Omental fat pad (tissue), 4 donors: Measurements from ENCODE around the gene FBXL4. TPM values are rescaled to one million over a fixed set of nuclear protein-coding genes. Genes with fewer than 3 reads are reported as not detected.
A peak's percentile ranks its signal among the peaks of the same experiment; 100 is the strongest.

ENCODE experiments used
- ATAC-seq: fragments of 150-250 bp; one replicate; pipeline ENCODE4 v1.9.1; 2016; ENCODE audit warnings: mild to moderate bottlenecking, moderate library complexity; ENCODE audit not compliant: low FRiP score
- DNase-seq: peaks from one replicate; pipeline ENCODE4 v3.0.0-alpha.2; 2019; ENCODE audit warnings: low spot score
- total RNA-seq, 4 donors: library from RNA; depleted of rRNA; stranded (reverse); fragments of >200 nt; gene quantifications; one replicate each; pipeline ENCODE4 v1.1.0, GENCODE V29; 2016
- TF ChIP-seq, protein P1 (sequence below), 3 donors: fragments of 450-650 bp; IDR thresholded peaks; one replicate each; pipeline ENCODE4 v1.5.1; 2016 to 2017; ENCODE audit warnings: antibody characterized with exemption in 3 of 3, mild to moderate bottlenecking in 3 of 3, moderate library complexity in 2 of 3

Gene FBXL4
- 10 to 100 TPM; 11.4 to 26.5 (median 20.9) TPM for total RNA-seq

DNA sequence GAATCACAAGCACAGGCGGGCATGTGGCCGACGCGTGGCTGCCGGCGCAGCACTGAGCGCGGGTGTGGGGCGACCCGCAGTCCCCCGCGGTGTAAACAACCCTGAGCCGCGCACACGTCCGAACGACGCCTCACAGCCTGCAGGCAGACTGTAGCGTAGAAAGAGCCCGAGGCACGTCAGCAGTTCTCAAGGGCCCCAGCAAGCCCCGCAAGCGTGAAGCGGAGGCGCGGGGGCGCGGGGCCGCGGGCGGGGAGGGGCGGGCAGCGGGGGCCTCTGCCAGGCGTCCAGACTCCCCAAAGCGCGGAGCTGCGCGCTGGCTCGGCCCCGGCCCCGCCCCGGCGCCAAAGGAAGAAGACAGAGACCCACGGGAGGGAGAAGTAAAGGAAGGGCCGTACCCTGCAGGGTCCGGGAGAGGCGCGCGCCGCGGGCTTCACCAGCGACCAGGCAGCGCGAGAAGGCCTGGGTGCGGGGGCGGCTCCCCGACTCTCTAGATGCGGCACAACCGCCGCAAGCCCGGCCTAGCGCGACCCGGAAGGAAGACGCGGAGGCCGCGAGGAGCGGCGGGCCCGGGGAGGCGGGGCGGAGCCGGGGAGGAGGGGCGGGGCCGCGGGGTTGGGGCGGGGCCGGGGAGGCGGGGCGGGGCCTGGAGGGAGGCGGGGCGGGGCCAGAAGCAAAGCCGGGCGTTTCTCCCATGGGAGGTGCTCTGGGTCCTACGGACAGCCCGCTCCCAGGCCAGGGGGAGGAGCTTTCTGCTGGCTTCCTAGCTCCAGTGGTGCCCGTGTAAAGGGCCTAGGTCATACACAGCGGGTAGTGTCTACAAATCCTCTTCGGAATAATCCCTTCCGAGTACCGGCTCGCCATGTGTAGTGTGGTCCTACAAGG lies at the start of gene FBXL4:
TSS of gene FBXL4 (minus strand) at position 536 of the 882 bp plus-strand sequence. CDS start 20,958 bp downstream, outside the sequence.
- TF ChIP-seq, protein P1, sequence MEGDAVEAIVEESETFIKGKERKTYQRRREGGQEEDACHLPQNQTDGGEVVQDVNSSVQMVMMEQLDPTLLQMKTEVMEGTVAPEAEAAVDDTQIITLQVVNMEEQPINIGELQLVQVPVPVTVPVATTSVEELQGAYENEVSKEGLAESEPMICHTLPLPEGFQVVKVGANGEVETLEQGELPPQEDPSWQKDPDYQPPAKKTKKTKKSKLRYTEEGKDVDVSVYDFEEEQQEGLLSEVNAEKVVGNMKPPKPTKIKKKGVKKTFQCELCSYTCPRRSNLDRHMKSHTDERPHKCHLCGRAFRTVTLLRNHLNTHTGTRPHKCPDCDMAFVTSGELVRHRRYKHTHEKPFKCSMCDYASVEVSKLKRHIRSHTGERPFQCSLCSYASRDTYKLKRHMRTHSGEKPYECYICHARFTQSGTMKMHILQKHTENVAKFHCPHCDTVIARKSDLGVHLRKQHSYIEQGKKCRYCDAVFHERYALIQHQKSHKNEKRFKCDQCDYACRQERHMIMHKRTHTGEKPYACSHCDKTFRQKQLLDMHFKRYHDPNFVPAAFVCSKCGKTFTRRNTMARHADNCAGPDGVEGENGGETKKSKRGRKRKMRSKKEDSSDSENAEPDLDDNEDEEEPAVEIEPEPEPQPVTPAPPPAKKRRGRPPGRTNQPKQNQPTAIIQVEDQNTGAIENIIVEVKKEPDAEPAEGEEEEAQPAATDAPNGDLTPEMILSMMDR (IDR thresholded peaks at IDR 0.05): no peak
- DNase-seq (peak; percentile 35), ATAC-seq (peak; percentile 93)

DNA sequence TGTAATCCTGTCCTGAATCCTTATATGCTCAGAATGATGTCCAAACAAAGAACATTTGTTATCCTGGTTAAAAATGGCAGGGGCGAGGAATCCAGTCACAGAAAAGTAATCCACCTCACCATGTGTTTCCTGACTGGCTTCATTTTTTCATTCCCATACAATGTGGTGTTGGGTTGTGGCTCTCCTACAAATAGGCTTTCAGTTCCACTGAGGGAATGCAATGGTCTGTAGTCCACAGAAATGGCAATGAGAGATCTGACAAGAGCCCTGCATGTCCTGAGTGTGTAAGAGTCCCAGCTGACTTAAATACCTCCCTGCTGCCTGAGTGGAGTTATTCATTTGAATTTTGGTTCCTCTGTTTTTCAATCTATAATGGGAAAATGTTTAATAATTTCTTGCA lies 47.4 kb upstream of the FBXL4 start:
- DNase-seq (no peak), ATAC-seq (no peak)
- TF ChIP-seq, protein P1 (IDR thresholded peaks at IDR 0.05): no peak

DNA sequence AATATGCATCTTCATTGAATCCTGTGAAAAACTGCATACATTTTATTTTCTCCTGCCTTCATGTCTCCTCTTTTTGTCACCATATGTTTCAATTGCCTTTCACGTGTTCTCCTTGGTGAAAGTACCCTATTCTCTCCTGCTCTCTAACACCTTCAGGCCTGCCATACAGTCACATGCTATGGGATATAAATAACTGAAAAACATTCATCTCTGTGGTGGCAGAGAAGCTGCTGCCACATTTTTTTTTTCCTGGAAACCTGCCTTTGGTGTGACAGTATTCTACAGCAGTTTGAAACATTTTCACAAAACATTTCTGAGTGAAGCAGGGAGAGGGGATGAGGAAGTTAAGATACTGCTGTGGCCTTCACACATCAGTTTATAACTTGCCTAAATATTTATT lies 44.8 kb upstream of the FBXL4 start:
- DNase-seq: no peak
- no peak for ATAC-seq
- TF ChIP-seq, protein P1 (IDR thresholded peaks at IDR 0.05): no peak

DNA sequence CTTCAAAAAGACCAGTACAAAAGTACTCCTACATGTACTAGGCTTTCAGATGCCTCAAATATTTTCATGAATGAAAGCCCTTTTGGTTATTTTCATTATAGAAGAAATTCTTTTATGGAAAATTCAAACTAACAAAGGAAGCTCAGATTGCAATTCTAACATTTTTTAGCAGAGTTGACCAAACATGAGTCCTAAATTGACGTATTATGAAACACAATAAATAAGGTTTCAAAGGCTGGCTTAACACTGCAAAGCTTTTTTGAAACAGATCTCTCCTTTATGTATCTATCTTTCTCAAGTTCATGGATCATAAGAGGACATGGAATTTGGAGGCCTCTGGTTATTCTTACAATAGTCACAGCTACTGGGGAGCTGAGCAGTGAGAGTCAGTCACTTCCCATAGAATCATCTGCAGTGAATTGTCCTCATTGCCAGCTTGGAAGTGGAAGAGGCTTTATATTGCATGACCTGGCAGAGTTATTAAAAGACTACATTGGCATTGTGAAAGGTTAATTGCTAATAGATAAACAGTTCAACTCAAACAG lies 38.4 kb upstream of the FBXL4 start:
- ATAC-seq (no peak), DNase-seq (no peak)
- TF ChIP-seq, protein P1 (IDR thresholded peaks at IDR 0.05): no peak

DNA sequence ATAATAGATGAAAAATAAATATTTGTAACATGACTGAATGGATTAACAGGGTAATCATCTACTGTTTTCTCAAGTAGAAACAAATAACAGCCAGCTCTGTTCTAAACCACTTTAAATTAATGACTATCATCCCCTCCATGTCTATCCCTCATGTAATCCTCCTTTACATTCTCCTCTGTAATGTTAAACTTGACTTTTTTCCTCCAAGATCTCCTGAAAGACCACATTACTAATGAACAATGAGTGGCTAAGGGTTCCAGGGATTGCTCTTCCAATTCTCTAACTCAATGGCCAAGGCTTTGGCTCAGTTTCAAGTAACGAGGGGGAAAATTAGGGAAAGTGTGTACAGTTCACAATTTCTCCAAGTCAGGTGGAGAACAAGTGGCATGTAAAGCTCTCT lies 37.6 kb upstream of the FBXL4 start:
- TF ChIP-seq, protein P1 (IDR thresholded peaks at IDR 0.05): no peak
- DNase-seq (no peak), ATAC-seq (no peak)

DNA sequence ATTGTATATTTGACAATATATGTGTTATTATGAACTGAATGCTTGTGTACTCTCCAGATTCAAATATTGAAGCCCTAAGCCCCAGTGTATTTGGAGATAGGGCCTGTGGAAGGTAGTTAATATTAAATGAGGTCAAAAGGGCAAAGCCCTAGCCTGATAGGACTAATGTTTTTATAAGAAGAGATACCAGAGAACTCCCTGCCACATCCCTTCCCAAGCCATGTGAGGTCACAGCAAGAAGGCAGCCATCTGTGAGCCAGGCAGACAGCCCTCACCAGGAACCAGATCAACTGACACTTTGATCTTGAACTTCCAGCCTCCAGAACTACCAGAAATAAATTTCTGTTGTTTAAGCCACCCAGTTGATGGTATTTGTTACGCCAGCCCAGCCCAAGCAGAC lies 36.4 kb upstream of the FBXL4 start:
- no peak for DNase-seq
- no peak for ATAC-seq
- TF ChIP-seq, protein P1 (IDR thresholded peaks at IDR 0.05): no peak

DNA sequence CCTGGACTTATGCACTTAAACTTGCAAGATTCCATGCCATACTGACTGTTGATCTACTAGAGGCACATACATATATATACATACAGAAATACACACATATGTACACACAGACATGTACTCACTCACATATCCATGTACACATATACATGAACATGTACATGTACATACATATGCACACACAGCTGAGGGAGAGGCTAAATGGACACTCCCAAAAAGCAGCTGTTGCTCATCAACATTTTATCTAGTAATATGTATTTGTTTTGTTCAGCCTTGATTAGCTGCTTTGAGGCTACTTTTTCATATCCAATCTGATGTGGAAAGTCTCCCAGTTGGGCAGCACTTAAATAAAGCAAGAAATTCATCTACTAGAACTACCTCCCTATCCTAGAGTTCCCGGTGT lies 33.7 kb upstream of the FBXL4 start:
- no peak for DNase-seq

More for the DNA sequence above, 33.7 kb upstream of the FBXL4 start:
- TF ChIP-seq, protein P1 (IDR thresholded peaks at IDR 0.05): no peak
- no peak for ATAC-seq
